Tibial artery (tissue), 4 donors: ENCODE measurements around the gene RFX4.

Experiments
- DNase-seq, 2 donors: peaks; one replicate each; pipeline ENCODE4 v3.0.0-alpha.2; 2019
- H3K27ac ChIP-seq, 2 donors: fragments of 200-600 bp; sonication (generic) in 1 of 2; 1 replicate in 1 of 2; 2 replicates in 1 of 2; pipeline ENCODE4 v1.5.1; 2018 to 2019; ENCODE audit warnings: mild to moderate bottlenecking in 1 of 2
- H3K27me3 ChIP-seq, 2 donors: fragments of 200-600 bp; sonication (generic) in 1 of 2; one replicate each; pipeline versions ENCODE4 v1.5.1 to v1.6.0; 2016 to 2019
- H3K36me3 ChIP-seq, 3 donors: fragments of 200-600 bp; sonication (generic) in 2 of 3; one replicate each; pipeline ENCODE4 v1.5.1; 2016 to 2019; ENCODE audit warnings: mild to moderate bottlenecking in 2 of 3
- H3K4me1 ChIP-seq, 4 donors: fragments of 200-600 bp; sonication (generic) in 2 of 4; 1 replicate in 3 of 4; 2 replicates in 1 of 4; pipeline ENCODE4 v1.5.1; 2016 to 2019
- H3K4me3 ChIP-seq, 2 donors: fragments of 200-600 bp; sonication (generic) in 1 of 2; 1 replicate in 1 of 2; 2 replicates in 1 of 2; pipeline ENCODE4 v1.5.1; 2018 to 2019; ENCODE audit warnings: mild to moderate bottlenecking in 2 of 2
- H3K9me3 ChIP-seq, 3 donors: fragments of 200-600 bp; sonication (generic) in 1 of 3; one replicate each; pipeline ENCODE4 v1.5.1; 2016 to 2019
- intact Hi-C: fragments of 100-400 bp; cut with DNase I; formaldehyde crosslinking; loops from one replicate; pipeline ENCODE4 v1.15.0; 2023; ENCODE audit warnings: low total_unique reads
- TF ChIP-seq, protein P1 (sequence below), 2 experiments: fragments of 200-600 bp in 1 of 2; fragments of 450-650 bp in 1 of 2; IDR thresholded peaks; one replicate each; pipeline ENCODE4 v1.5.1; 2017 to 2019; ENCODE audit warnings: antibody characterized with exemption in 2 of 2, mild to moderate bottlenecking in 1 of 2, moderate library complexity in 1 of 2

RFX4 gene

GRCh38 chr12:106655577-106655976 is 72.8 kb downstream of the RFX4 start:
- H3K36me3 ChIP-seq: no peaks in the 10 kb centered on the region
- TF ChIP-seq, protein P1, sequence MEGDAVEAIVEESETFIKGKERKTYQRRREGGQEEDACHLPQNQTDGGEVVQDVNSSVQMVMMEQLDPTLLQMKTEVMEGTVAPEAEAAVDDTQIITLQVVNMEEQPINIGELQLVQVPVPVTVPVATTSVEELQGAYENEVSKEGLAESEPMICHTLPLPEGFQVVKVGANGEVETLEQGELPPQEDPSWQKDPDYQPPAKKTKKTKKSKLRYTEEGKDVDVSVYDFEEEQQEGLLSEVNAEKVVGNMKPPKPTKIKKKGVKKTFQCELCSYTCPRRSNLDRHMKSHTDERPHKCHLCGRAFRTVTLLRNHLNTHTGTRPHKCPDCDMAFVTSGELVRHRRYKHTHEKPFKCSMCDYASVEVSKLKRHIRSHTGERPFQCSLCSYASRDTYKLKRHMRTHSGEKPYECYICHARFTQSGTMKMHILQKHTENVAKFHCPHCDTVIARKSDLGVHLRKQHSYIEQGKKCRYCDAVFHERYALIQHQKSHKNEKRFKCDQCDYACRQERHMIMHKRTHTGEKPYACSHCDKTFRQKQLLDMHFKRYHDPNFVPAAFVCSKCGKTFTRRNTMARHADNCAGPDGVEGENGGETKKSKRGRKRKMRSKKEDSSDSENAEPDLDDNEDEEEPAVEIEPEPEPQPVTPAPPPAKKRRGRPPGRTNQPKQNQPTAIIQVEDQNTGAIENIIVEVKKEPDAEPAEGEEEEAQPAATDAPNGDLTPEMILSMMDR (IDR thresholded peaks at IDR 0.05): no peak
- intact Hi-C loops: no loop called here
- DNase-seq: no peak
- H3K4me3 ChIP-seq: no peak overlapping the region
- H3K27me3 ChIP-seq: no peaks in the 10 kb centered on the region
- H3K4me1 ChIP-seq: no peaks in the 10 kb centered on the region
- H3K9me3 ChIP-seq: peaks cover 0 to 3% (median 0%) of the 10 kb centered on the region in 3 donors
- H3K27ac ChIP-seq: no peak overlapping the region

- H3K36me3 ChIP-seq: no peaks in the 10 kb centered on the region
- TF ChIP-seq, protein P1 (IDR thresholded peaks at IDR 0.05): no peak
- intact Hi-C loops: no loop called here
- peaks cover 0 to 14% (median 9%) of the 10 kb centered on the region in 3 donors for H3K9me3 ChIP-seq
- H3K27ac ChIP-seq: no peak overlapping the region
- no peaks in the 10 kb centered on the region for H3K27me3 ChIP-seq
- no peak for DNase-seq
- H3K4me1 ChIP-seq: no peaks in the 10 kb centered on the region
- no peak overlapping the region for H3K4me3 ChIP-seq
Observed at GRCh38 chr12:106657488-106657887, 74.7 kb downstream of the RFX4 start.

DNA sequence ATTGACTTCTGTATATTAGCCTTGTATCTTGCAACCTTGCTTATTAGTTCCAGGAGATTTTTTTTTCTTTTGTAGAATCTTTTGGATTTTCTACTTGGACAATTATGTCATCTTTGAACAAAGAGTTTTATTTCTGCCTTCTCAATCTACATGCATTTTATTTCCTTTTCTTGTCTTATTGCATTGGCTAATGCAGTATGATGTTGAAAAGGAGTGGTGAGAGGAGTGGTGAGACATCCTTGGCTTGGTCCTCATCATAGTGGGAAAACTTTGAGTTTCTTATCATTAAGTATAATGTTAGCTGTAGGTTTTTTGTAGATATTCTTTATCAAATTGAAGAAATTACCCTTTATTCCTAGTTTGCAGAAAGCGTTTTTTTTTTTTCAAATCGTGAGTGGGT is 80.6 kb downstream of the RFX4 start:
- H3K27ac ChIP-seq: no peak overlapping the region
- no peaks in the 10 kb centered on the region for H3K27me3 ChIP-seq
- no peak for DNase-seq
- peaks cover 0 to 25% (median 24%) of the 10 kb centered on the region in 3 donors for H3K9me3 ChIP-seq
- no peaks in the 10 kb centered on the region for H3K36me3 ChIP-seq
- intact Hi-C loops: no loop called here
- no peak overlapping the region for H3K4me3 ChIP-seq
- TF ChIP-seq, protein P1 (IDR thresholded peaks at IDR 0.05): no peak
- no peaks in the 10 kb centered on the region for H3K4me1 ChIP-seq

DNA sequence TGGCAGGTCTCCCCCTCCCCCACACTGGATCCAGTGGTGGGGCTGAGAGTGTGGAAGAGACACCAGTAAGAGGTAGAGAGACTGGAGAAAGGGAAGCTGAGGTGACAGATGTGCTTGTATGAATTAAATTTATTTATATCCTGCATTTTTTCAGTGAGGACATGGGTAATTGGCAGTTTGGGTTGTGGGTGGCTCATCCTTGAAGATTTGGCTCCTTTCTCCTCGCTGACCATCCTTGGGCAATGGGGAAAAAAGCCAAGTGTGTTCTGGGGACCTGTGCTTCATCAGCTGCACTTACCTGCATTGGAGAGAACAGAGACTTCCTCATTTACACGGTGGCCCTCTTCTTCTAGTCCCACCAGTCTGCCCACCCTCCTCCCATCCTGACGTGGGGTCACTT is 86.4 kb downstream of the RFX4 start:
- H3K36me3 ChIP-seq: no peaks in the 10 kb centered on the region
- TF ChIP-seq, protein P1 (IDR thresholded peaks at IDR 0.05): no peak
- H3K4me1 ChIP-seq: no peaks in the 10 kb centered on the region
- intact Hi-C loops: no loop called here
- H3K4me3 ChIP-seq: no peak overlapping the region
- H3K9me3 ChIP-seq: peaks cover 0 to 2% (median 0%) of the 10 kb centered on the region in 3 donors
- DNase-seq: no peak
- H3K27ac ChIP-seq: no peak overlapping the region
- peaks cover 0 to 17% of the 10 kb centered on the region in 2 donors for H3K27me3 ChIP-seq

- no peak overlapping the region for H3K27ac ChIP-seq
- no peak for DNase-seq
- H3K36me3 ChIP-seq: no peaks in the 10 kb centered on the region
- TF ChIP-seq, protein P1 (IDR thresholded peaks at IDR 0.05): no peak
- peaks cover 0 to 24% of the 10 kb centered on the region in 2 donors for H3K27me3 ChIP-seq
- intact Hi-C loops: no loop called here
- no peaks in the 10 kb centered on the region for H3K4me1 ChIP-seq
- no peak overlapping the region for H3K4me3 ChIP-seq
- H3K9me3 ChIP-seq: no peaks in the 10 kb centered on the region
Observed at GRCh38 chr12:106670131-106670530, 87.3 kb downstream of the RFX4 start.

DNA sequence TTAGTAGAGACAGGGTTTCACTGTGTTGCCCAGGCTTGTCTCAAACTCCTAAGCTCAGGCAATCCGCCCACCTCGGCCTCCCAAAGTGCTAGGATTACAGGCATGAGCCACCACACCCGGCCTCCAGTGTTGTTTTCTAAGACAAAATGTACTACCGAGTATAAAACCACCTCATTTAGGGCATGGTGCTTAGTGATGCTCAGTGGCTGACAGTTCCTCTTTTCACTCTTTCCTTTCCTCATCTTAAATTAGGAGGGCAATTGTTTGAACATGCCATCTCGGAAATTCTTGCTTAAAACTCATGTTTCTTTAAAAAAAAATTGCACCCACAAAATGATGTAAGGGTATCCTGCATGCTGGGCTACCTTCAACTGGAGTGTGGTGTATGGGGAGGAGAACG is 89.0 kb downstream of the RFX4 start:
- DNase-seq: no peak
- Histone ChIP-seq H3K36me3 (no peaks in the 10 kb centered on the region), H3K27ac (no peak overlapping the region), H3K27me3 (peaks cover 0 to 31% of the 10 kb centered on the region in 2 donors), H3K4me1 (no peaks in the 10 kb centered on the region), H3K4me3 (no peak overlapping the region), H3K9me3 (no peaks in the 10 kb centered on the region)
- TF ChIP-seq, protein P1 (IDR thresholded peaks at IDR 0.05): no peak
- intact Hi-C loops: no loop called here
